HG02763 (cell line): Measurements from ENCODE around the gene ADI1.
"Not testable (repeated sequence)": the region's sequence is repeated elsewhere in the genome, so short reads cannot be mapped to it uniquely, and the experiment has no call there.

Source experiments
- ATAC-seq: cut with Tn5 transposase; IDR thresholded peaks from one replicate; pipeline ENCODE4 v1.9.1; 2021; ENCODE audit warnings: mild to moderate bottlenecking, moderate library complexity; ENCODE audit not compliant: unreplicated experiment

ADI1 gene

DNA sequence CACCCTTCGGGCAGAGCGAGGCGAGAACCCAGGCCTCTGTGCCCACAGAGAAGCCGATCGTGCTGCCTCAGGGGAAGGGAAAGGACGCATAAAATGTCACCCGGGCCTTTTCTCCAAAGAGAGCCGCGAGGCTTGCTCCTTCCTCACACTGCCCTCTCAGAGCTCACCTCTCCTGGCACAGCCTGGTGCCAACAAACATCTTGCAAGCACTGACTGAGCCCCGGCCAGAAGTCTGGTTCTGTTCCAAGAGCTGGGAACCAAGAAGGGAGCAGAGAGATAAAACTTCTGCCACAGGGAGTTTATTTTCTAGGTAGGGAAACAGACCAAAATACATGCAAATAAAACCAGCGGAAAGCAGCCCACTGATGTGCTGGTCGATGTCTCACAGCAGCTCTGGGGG is 13.6 kb upstream of the ADI1 start:
- no peak for ATAC-seq

DNA sequence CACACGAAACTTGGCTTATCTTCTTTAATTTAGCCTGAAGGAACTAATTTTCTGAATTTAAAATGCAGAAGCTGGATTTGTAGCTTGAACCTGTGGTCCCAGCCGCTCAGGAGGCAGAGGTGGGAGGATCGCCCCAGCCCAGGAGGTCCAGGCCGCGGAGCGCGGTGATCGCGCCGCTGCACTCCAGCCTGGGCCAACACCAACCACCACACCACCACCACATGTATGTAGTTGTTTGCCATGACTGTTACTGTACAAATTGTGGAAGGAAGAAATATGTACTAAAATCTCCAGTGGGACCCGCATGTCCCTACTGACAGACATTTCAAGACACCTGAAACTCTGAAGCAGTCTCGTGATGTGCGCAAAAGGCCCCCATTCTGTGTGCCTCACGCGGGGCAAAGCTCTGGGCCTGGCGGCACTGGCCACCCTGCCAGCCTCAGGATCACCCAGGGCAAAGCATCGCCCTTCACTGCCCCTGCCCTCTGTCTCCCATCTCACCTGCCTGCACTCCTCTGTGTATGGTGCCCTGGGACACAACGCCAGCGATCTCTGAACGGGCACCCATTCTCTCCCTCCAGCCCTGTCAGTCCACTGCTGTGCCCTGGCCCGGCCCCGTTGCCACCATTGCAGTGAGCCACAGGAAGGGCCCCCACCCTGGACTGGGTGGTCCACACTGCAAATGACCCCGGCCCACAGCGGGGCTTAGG is 10.1 kb upstream of the ADI1 start:
- no peak for ATAC-seq

DNA sequence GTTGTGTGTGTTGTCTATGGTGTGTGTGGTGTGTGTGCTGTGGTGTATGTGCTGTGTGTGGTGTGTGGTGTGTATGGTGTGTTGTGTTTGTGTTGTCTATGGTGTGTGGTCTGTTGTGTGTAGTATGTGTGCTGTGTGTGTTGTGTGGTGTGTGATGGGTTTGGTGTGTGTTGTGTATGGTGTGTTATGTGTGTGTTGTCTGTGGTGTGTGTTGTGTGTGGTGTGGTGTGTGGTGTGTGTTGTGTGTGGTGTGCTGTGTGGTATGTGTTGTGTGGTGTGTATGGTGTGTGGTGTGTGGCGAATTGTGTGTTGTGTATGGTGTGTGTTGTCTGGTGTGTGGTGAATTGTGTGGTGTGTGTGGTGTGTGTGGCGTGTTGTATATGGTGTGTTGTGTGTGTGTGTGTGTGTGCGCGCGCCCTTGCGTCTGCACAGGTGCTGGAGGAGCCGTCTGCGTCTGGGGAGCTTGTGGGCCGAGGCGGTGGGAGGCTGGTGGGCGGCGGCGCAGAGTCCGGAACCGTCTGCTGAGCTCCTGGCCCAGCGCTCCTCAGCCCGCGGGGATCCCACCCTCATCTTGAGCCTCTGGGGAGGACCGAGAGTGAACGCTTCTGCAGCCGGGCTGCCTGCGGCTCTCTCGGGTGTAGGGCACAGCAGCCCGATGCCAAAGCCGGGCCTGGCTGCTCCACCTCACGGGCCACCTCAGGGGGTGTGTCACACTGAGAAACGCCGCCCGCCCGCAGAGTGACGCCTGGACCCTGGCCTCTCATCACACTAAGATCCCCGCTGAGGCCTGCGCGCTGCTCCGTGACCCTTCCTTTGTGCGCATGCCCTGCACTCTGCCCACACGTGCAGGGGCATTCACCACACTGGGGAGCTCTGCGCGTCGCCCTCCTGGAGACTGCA is 8.8 kb upstream of the ADI1 start:
- ATAC-seq = no peak

DNA sequence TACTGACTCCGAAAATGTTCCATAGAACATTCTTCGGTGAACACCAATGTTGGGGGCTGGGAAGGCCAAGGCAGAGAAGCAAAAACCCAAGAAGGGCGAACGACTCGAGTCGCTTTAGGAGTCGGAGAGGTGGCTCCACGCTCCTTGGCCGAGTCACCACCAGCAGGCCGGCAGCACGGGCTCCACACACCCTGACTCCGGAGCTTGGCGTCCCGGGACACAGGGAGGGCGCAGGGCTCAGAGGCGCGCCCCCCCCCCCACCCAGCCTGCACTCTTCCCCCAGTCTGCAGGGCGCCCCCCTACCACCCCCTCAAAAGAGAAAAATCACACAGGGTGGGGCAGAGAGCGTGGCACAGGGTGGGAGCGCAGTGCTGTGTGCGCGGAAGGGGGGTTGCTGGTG is 7.5 kb upstream of the ADI1 start:
- ATAC-seq = no peak

DNA sequence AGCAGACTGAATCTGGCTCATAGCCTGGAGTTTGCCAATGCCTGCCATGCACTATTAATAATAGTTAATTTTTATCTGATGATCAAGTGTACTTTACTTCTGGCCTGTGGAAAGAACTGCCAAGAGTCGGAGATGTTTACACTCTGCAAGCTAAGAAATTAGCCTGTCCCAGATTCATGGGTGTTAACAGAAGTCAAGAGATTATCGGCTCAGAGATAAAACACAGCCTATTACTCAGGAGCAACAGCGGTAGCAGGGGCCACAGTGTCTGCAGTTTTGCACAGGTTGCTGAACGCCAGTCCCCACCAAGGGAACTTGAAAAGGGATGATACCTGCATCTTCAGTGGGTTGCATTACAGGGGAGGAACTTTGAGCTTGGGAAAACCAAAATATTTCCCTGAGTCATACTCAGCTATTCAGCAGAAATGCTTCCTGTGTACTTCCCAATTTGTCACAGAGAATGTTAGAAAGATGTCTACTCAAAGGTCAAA is 4.3 kb upstream of the ADI1 start:
- no peak for ATAC-seq

DNA sequence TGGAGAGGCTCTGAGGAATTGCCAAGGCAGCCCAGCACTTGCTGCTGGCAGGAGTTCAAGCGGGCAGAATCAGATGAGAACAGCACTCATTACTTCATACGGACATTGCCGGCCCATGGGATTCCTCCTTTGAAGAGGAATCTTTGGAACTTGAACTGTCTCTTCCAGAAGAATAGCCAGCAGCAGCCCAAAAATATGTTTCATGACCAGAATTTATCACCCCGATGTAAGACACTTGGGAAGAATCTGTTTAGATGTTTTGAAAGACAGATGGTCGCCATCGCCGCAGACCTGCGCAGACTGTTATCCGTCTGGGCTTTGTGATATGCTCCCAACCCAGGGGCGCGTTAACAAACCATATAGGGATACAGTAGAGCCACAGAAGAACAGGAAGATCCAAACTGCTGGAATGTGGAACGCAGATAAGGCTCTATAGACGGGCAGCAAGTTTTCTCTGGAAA is 3.7 kb upstream of the ADI1 start:
- ATAC-seq = no peak

DNA sequence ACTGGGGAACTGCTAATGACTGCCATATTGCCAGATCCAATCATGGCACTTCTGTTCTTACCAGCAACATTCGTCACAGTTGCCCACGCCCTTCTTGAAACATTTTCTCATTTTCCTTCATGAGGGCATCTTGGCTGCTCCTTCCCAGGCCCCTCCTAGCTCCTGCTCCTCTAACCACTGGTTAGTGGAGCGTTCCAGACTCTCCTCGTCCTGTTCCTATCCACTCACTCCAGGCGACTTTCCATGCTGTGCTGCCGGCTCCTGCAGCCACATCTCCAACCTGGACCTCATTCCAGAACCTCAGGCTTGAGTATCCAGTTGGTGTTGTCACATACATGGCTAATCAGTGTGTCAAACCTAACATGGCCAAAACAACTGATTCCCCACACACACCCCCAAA is 1.3 kb upstream of the ADI1 start:
- no peak for ATAC-seq

DNA sequence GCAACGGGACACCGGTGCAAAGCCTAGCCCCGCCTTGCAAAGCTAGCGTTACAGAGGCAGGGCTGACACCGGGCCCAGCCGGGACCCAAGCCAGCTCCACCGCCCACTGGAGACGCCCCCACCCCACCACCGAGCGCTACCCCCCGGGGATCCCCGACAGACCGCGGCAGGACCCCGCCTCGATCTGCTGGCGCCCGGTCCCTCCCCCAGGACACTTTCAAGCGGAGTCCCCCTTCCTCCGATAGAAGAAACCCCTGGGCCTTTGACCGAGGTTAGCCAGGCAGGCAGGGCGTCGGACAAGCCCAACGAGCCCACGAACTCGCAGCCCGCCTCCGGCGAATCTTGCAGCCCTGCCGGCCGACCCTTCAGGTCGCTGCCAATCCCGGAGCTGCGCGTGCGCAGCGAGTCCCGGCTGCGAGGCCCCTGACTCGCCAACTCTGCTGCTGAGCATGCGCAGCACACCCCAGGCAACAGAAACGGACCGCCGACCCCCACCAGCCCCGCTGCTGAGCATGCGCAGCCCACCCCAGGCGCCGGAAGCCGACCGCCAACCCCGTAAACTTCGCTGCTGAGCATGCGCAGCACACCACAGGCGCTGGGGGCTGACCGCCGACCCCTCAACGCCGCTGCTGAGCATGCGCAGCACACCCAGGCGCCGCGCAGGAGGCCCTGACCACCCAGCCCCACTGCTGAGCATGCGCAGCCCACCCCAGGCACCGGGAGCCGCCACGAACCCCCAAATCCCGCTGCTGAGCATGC is 656 bp downstream of the ADI1 start:
- ATAC-seq = peak; percentile 86

DNA sequence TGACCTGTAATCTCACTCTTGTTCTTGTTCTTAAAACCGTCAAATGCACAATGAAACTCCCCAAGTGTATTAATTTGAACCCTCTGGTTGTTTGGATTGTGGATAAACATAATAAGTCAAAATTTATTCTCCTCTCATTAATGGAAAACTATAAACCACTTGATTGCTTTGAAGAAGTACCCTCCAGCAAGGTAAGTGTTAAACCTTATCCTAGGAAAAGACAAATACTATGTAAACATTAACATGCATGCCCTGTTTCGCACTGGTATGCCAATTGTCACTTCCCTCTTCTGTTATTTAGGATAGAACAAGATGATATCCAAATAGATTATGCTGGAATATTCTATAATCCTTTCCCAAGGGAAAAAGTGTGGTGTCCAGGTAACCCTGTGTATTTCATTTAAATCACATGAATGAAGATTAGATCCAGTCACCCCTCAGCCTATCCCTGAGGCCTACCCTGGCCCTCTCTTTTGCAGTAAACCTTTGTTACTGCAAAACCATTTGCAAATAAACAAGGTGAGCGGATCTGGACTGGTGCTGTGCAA is 1.3 kb downstream of the ADI1 start:
- no peak for ATAC-seq

DNA sequence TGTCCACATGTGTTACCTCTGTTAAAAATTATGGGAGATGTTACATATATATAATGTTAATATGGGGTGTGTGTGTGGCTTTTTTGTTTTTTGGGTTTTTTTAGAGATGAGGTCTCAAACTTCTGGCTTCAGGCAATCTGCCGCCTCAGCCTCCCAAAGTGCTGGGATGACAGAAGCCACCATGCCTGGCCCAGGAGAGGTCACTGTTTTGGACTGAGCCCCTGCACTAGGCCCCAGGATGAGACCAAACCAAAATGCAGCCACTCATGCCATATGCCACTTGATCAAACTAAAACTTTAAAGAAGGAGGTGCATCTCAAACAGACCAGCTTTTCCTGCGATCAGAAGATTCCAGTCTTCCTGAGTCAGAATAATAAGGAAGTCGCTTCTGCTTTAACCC is 2.5 kb downstream of the ADI1 start:
- no peak for ATAC-seq

DNA sequence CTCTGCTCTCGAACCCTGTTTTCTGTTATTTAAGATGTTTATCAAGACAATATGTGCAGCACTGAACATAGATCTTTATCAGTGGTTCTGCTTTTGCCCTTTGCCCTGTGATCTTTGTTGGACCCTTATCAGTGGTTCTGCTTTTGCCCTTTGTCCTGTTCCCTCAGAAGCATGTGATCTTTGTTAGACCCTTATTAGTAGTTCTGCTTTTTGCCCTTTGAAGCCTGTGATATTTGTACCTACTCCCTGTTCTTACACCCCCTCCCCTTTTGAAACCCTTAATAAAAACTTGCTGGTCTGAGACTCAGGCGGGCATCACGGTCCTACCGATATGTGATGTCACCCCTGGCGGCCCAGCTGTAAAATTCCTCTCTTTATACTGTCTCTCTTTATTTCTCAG is 3.9 kb downstream of the ADI1 start:
- ATAC-seq = not testable (repeated sequence)

DNA sequence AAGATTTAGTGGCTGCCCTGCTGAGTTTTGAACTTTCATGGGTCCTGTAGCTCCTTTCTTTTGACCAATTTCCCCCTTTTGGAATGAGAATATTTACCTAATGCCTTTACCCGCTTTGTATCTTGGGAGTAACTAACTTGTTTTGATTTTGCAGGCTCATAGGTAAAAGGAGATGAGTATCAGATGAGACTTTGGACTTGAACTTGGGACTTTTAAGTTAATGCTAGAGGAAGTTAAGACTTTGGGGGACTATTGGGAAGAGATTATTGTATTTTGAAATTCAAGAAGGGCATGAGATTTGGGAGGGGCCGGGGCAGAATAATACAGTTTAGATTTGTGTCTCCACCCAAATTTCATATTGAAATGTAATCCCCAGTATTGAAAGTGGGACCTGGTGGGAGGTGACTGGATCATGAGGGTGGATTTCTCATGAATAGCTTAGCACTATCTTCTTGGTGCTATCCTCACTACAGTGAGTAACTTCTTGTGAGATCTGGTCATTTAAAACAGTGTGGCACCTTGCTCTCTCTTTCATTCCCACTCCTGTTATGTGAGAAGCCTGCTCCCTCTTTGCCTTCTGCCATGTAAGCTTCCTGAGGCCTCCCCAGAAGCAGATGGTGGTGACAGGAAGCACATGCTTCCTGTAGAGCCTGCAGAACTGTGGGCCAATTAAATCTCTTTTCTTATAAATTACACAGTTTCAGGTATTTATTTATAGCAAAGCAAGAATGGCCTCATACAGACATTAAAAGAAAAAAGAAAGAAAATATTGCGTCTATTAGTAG is 6.1 kb downstream of the ADI1 start:
- ATAC-seq = no peak

DNA sequence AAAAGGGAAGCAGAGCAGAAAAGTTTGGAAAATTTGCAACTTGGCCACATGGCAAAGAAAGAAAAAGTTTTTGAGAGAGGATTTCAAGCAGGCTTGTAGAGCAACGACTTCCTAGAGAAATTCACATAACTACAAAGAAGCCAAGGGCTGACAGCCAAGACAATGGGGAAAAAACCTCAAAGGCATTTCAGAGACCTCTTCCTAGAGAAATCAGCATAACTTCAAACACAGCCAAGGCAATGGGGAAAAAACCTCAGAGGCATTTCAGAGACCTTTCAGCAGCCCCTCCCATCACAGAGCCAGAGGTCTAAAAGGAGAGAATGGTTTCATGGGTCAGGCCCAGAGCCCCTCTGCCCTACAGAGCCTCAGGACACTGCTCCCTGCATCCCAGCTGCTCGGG is 7.2 kb downstream of the ADI1 start:
- no peak for ATAC-seq

DNA sequence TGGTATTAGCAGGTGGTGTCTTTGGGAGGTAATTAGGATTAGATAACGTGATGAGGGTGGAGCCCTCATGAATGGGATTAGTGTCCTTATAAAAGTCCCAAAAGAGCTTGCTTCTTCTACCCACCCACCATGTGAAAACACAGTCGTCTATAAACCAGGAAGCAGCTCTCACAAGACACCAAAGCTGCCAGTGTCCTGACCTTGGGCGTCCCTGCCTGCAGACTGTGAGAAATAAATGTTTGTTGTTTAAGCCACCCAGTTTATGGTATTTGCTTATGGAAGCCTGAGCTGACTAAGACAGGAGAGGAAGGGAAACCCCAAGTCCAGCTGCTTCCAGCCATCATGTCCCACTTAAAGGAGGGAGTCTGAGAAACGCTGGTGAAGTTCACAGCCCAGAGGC is 13.6 kb downstream of the ADI1 start:
- ATAC-seq = no peak

DNA sequence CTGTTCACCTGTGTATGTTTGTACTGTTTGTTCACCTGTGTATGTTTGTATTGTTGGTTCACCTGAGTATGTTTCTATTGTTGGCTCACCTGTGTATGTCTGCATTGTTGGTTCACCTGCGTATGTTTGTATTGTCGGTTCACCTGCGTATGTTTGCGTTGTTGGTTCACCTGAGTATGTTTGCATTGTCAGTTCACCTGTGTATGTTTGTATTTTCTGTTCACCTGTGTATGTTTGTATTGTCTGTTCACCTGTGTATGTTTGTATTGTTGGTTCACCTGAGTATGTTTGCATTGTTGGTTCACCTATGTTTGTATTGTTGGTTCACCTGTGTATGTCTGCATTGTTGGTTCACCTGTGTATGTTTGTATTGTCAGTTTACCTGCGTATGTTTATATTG is 14.6 kb downstream of the ADI1 start:
- no peak for ATAC-seq

DNA sequence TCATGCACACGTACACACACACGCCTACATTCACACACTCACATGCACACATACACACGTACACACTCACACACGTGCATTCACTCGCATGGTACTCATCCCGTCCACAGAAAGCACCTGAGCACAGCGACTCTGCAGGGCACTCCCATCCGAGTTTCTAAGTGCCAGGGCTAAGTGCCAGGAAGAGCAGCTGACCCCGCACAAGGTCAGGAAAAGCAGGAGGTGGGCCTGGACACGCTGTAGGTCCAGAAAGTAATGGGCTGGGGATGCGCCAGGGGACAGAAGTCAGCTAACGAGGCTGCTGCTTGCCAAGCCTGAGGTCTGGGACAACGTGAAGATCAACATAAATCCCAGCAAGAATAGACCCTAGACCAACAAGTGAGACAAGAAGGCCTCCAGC is 15.8 kb downstream of the ADI1 start:
- no peak for ATAC-seq

DNA sequence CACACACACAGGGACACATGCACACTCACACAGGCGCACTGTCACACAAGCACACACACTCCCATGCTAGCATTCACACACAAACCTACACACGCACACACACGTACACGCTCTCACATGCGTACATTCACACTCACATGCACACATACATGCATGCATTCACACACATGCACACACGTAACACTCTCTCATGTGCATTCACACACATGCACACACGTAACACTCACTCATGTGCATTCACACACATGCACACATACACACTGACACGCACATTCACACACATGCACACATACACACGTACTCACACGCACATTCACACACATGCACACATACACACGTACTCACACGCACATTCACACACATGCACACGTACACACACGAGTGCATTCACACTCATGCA is 16.3 kb downstream of the ADI1 start:
- ATAC-seq = no peak

DNA sequence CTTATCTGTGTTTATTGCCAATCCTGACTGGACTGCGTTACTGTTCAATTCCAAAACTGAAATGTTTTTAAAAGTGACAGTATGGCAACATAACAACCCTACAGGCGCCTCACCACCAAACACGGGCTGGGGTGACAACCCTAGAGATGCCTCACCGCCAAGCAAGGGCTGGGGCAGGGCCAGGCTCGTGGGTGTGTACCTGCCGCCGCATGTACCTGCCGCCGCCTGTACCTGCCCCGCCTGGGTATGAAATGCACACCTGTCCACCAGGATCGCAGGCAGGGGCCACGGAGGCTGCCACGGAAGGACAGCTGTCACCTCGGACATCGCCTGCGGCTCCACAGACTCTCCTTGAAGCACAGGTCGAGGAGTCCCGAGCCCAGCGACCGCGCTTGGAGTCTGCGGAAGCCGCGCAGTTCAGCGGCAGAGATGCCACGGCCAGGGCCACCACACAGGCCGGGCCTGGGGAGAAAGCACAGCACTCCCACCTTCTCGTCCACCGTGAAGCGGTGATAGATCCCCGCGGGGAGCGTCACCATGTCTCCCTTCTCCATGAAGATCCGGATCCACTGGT is 18.9 kb downstream of the ADI1 start:
- ATAC-seq = no peak

DNA sequence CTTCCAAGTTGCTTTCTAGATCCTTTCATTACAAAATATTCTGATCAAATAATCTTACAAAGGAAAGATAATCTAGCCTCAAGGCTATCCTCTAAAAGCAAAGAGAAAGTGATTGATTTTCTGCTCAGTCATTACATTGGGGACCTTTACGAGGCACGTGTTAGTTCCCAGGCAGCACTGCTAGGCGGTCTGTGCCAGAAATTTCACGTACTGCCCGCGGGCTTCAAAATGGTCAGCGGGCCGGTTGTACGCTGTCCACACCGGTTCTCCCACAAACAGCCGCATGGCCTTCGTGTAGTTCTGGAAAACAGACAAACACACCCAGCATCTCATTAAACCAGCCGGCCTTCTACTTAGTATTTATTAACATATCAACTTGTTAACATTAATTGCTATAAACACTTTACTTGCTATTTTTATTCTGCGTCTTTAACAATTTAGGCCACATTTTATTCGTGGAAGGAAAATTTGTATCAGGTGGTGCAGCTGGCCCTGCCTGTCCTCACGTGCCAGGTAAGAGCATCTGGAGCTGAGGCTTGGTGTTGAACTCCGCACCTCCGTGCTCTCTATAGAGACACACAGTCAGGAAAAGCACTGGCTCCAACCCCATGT is 20.4 kb downstream of the ADI1 start:
- no peak for ATAC-seq

DNA sequence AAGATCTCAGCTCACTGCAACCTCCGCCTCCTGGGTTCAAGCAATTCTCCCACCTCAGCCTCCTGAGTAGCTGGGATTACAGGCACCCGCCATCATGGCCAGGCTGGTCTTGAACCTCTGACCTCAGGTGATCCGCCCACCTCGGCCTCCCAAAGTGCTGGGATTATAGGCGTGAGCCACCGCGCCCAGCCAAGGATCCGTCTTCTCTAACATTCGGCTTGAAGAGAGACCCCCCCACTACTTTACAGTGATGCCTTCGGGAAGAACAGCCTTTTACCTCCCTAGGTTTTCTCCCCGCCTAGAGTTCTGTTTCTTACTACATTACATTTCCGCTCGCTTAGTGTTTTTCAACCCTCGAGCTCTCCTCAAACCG is 22.6 kb downstream of the ADI1 start:
- not testable (repeated sequence) for ATAC-seq
